Smooth muscle cell (in vitro differentiated cells): ENCODE data around the gene SKI. TPM values are rescaled to one million over a fixed set of nuclear protein-coding genes. Genes with fewer than 3 reads are reported as not detected.

Source experiments
- DNase-seq: peaks from one replicate; lab custom pipeline; 2025; ENCODE audit not compliant: unreplicated experiment; lab: John Stamatoyannopoulos, UW
- H2AFZ ChIP-seq: fragments of 200-600 bp; sonication (generic); 2 replicates; pipeline ENCODE4 v1.6.0; 2016; ENCODE audit warnings: antibody characterized with exemption, low read depth, mild to moderate bottlenecking
- H3F3A ChIP-seq: fragments of 200-600 bp; sonication (generic); 2 replicates; pipeline ENCODE4 v1.6.0; 2017; ENCODE audit warnings: antibody characterized with exemption, low read depth
- H3K27ac ChIP-seq: fragments of 200-600 bp; sonication (generic); 2 replicates; pipeline ENCODE4 v1.5.1; 2016; ENCODE audit warnings: low read depth, mild to moderate bottlenecking
- H3K27me3 ChIP-seq: fragments of 200-600 bp; sonication (generic); 2 replicates; pipeline ENCODE4 v1.6.1; 2016; ENCODE audit warnings: low read depth, mild to moderate bottlenecking
- H3K36me3 ChIP-seq: fragments of 200-600 bp; sonication (generic); 2 replicates; pipeline ENCODE4 v1.5.1; 2016; ENCODE audit warnings: low read depth
- H3K4me1 ChIP-seq: fragments of 200-600 bp; sonication (generic); 2 replicates; pipeline ENCODE4 v1.5.1; 2016; ENCODE audit warnings: low read depth
- H3K4me2 ChIP-seq: fragments of 200-600 bp; sonication (generic); 2 replicates; pipeline ENCODE4 v1.6.0; 2016; ENCODE audit warnings: mild to moderate bottlenecking
- H3K4me3 ChIP-seq: fragments of 200-600 bp; sonication (generic); 2 replicates; pipeline ENCODE4 v1.5.1; 2016; ENCODE audit warnings: mild to moderate bottlenecking
- H3K79me2 ChIP-seq: fragments of 200-600 bp; sonication (generic); 2 replicates; pipeline ENCODE4 v1.6.0; 2016; ENCODE audit warnings: low read depth, mild to moderate bottlenecking
- H3K9ac ChIP-seq: fragments of 200-600 bp; sonication (generic); 2 replicates; pipeline ENCODE4 v1.6.0; 2016; ENCODE audit warnings: low read depth
- H3K9me3 ChIP-seq: fragments of 200-600 bp; sonication (generic); replicated peaks from 2 replicates; pipeline ENCODE4 v1.5.1; 2016; ENCODE audit warnings: low read depth
- H4K20me1 ChIP-seq: fragments of 200-600 bp; sonication (generic); 2 replicates; pipeline ENCODE4 v1.6.0; 2016; ENCODE audit warnings: low read depth
- CTCF ChIP-seq: fragments of 200-600 bp; sonication (generic); IDR thresholded peaks from 2 replicates; pipeline ENCODE4 v1.5.1; 2017; ENCODE audit warnings: borderline replicate concordance, mild to moderate bottlenecking, antibody characterized with exemption; ENCODE audit not compliant: insufficient read depth, poor library complexity, severe bottlenecking
- WGBS: methylation state at CpG from one replicate; pipeline ENCODE4 v1.1.7; 2016; ENCODE audit warnings: low lambda C conversion rate; 5-methylcytosine and 5-hydroxymethylcytosine counted together
- polyA plus RNA-seq: library from polyadenylated mRNA; unstranded; fragments of >200 nt; fragmentation: Nextera tagmentation; extraction: Ambion mirVana; gene quantifications from 2 replicates; pipeline ENCODE4 v1.2.1, GENCODE V29; 2016
- total RNA-seq: library from RNA; depleted of rRNA; stranded (reverse); fragments of >200 nt; gene quantifications from 2 replicates; pipeline ENCODE4 v1.2.3, GENCODE V29; 2014

SKI gene
- total and polyA plus RNA-seq, 2 experiments from 2014 or later = 4.2 to 19.6 TPM

GRCh38 chr1:2302292-2302925 lies 74.3 kb downstream of the SKI start:
- H3K4me3 ChIP-seq = no peak overlapping the region
- H3K79me2 ChIP-seq = peaks cover 64% of the 10 kb centered on the region
- H4K20me1 ChIP-seq = peaks cover 79% of the 10 kb centered on the region
- H3F3A ChIP-seq = no peaks in the 10 kb centered on the region
- no peak overlapping the region for H3K27ac ChIP-seq
- H2AFZ ChIP-seq = no peak overlapping the region
- TF ChIP-seq CTCF = no peak
- DNase-seq = no peak
- no peak overlapping the region for H3K9ac ChIP-seq
- WGBS = 97% methylated on average over 24 of the region's 24 CpGs
- H3K9me3 ChIP-seq = no peaks in the 10 kb centered on the region
- no peak overlapping the region for H3K4me2 ChIP-seq
- H3K4me1 ChIP-seq = no peaks in the 10 kb centered on the region
- H3K27me3 ChIP-seq = no peaks in the 10 kb centered on the region
- peaks cover under 1% of the 10 kb centered on the region for H3K36me3 ChIP-seq

GRCh38 chr1:2303016-2303775 lies 75.1 kb downstream of the SKI start:
- DNase-seq = no peak
- 95% methylated on average over 26 of the region's 35 CpGs for WGBS
- Histone ChIP-seq H3K9ac (no peak overlapping the region), H4K20me1 (peaks cover 71% of the 10 kb centered on the region), H3K36me3 (peaks cover 8% of the 10 kb centered on the region), H2AFZ (no peak overlapping the region), H3K4me2 (no peak overlapping the region), H3K4me1 (no peaks in the 10 kb centered on the region), H3K9me3 (no peaks in the 10 kb centered on the region), H3K27ac (no peak overlapping the region), H3K4me3 (no peak overlapping the region), H3F3A (no peaks in the 10 kb centered on the region), H3K79me2 (peaks cover 56% of the 10 kb centered on the region), H3K27me3 (no peaks in the 10 kb centered on the region)
- no peak for TF ChIP-seq CTCF

- Histone ChIP-seq H3K4me3 (no peak overlapping the region), H3K27me3 (no peaks in the 10 kb centered on the region), H2AFZ (no peak overlapping the region), H3K4me1 (no peaks in the 10 kb centered on the region), H4K20me1 (peaks cover 65% of the 10 kb centered on the region), H3K9ac (no peak overlapping the region), H3K27ac (no peak overlapping the region), H3K36me3 (peaks cover 8% of the 10 kb centered on the region), H3K9me3 (no peaks in the 10 kb centered on the region), H3K4me2 (no peak overlapping the region), H3F3A (no peaks in the 10 kb centered on the region), H3K79me2 (peaks cover 50% of the 10 kb centered on the region)
- TF ChIP-seq CTCF = no peak
- 98% methylated on average over 24 of the region's 26 CpGs for WGBS
- DNase-seq = no peak
These were observed 75.7 kb downstream of the SKI start for GRCh38 chr1:2303781-2304180.
